Thyroid gland (tissue), 4 donors: ENCODE data around the gene OMP. TPM values are rescaled to one million over a fixed set of nuclear protein-coding genes. Genes with fewer than 3 reads are reported as not detected.

Experiments used
- DNase-seq, 2 donors: peaks; one replicate each; pipeline ENCODE4 v3.0.0-alpha.2; 2019
- H3K27ac ChIP-seq, 3 donors: fragments of 200-600 bp; sonication (generic); 1 replicate in 2 of 3; 2 replicates in 1 of 3; pipeline ENCODE4 v1.5.1; 2016 to 2019; ENCODE audit warnings: mild to moderate bottlenecking in 1 of 3, moderate library complexity in 1 of 3
- H3K27me3 ChIP-seq: fragments of 200-600 bp; sonication (generic); one replicate; pipeline ENCODE4 v1.5.1; 2019
- H3K36me3 ChIP-seq, 2 donors: fragments of 200-600 bp; sonication (generic); one replicate each; pipeline ENCODE4 v1.5.1; 2016 to 2019
- H3K4me1 ChIP-seq, 2 donors: fragments of 200-600 bp; sonication (generic); one replicate each; pipeline ENCODE4 v1.5.1; 2017 to 2019
- H3K4me3 ChIP-seq, 3 donors: fragments of 200-600 bp; sonication (generic); replicated peaks in 1 of 3; 1 replicate in 2 of 3; 2 replicates in 1 of 3; pipeline ENCODE4 v1.5.1; 2016; ENCODE audit warnings: mild to moderate bottlenecking in 1 of 3
- H3K9me3 ChIP-seq: fragments of 200-600 bp; sonication (generic); one replicate; pipeline ENCODE4 v1.5.1; 2017
- POLR2A ChIP-seq, 2 donors: fragments of 450-650 bp; IDR thresholded peaks; one replicate each; pipeline ENCODE4 v1.6.1; 2017; ENCODE audit warnings: antibody characterized with exemption in 2 of 2, mild to moderate bottlenecking in 2 of 2, moderate library complexity in 1 of 2
- WGBS, 2 donors: methylation state at CpG; one replicate each; pipeline ENCODE4 v1.1.5; 2017; 5-methylcytosine and 5-hydroxymethylcytosine counted together
- intact Hi-C: fragments of 100-400 bp; cut with DNase I; formaldehyde crosslinking; loops from one replicate; pipeline ENCODE4 v1.15.1; 2023
- total RNA-seq, 4 donors: library from RNA; depleted of rRNA; stranded (reverse); fragments of >200 nt; gene quantifications; one replicate each; pipeline ENCODE4 v1.2.3, GENCODE V29; 2016
- TF ChIP-seq, protein P1 (sequence below), 6 experiments: fragments of 200-600 bp in 3 of 6; fragments of 450-650 bp in 3 of 6; sonication (generic) in 3 of 6; IDR thresholded peaks; one replicate each; pipeline ENCODE4 v1.5.1; 2016 to 2019; ENCODE audit warnings: antibody characterized with exemption in 6 of 6, mild to moderate bottlenecking in 2 of 6, inconsistent platforms in 1 of 6, moderate library complexity in 1 of 6

OMP gene
- total RNA-seq, 4 donors from 2014 or later: 2.3 TPM; not detected in 3

DNA sequence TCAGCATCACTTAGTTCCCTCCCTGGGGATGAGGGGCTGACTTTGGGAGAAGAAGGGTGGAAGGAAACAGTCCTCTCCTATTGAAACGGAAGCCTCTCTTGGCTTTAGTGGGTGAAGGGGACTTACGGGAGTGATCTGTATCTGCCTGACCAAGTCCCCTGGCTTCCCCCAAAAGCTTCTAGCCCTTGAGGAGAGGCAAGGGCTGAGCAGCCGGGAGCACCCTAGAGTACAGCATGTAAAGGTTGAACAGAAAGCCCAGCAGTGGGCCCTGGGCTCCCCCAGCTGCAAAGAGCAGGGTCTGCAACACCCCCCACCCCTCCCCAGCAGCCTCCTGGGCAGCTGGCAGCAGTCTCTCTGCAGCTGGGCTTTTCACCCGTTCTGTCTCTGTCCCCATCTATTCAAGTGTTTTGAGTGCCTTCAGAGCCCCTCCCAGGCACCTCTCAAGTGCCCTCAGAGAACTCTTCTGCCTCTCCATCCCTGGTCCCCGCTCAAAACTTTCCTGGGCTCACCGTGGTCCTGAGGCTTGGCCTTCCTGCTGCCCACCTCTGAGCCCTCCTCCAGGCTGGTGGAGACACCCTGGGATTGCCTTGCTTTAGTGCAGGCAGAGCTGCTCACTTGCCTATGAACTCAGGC is 33.2 kb upstream of the OMP start:
- Histone ChIP-seq H3K4me1 (peaks cover 4 to 36% of the 10 kb centered on the region in 2 donors), H3K27ac (no peak overlapping the region), H3K36me3 (no peaks in the 10 kb centered on the region), H3K27me3 (no peaks in the 10 kb centered on the region), H3K9me3 (no peaks in the 10 kb centered on the region), H3K4me3 (no peak overlapping the region)
- DNase-seq: no peak
- intact Hi-C loops: no loop called here
- TF ChIP-seq, protein P1, sequence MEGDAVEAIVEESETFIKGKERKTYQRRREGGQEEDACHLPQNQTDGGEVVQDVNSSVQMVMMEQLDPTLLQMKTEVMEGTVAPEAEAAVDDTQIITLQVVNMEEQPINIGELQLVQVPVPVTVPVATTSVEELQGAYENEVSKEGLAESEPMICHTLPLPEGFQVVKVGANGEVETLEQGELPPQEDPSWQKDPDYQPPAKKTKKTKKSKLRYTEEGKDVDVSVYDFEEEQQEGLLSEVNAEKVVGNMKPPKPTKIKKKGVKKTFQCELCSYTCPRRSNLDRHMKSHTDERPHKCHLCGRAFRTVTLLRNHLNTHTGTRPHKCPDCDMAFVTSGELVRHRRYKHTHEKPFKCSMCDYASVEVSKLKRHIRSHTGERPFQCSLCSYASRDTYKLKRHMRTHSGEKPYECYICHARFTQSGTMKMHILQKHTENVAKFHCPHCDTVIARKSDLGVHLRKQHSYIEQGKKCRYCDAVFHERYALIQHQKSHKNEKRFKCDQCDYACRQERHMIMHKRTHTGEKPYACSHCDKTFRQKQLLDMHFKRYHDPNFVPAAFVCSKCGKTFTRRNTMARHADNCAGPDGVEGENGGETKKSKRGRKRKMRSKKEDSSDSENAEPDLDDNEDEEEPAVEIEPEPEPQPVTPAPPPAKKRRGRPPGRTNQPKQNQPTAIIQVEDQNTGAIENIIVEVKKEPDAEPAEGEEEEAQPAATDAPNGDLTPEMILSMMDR (IDR thresholded peaks at IDR 0.05): no peak
- no peak for TF ChIP-seq POLR2A (IDR thresholded peaks at IDR 0.05)
- WGBS, 2 donors: 55 to 70% methylated on average over 6 of the region's 6 CpGs

DNA sequence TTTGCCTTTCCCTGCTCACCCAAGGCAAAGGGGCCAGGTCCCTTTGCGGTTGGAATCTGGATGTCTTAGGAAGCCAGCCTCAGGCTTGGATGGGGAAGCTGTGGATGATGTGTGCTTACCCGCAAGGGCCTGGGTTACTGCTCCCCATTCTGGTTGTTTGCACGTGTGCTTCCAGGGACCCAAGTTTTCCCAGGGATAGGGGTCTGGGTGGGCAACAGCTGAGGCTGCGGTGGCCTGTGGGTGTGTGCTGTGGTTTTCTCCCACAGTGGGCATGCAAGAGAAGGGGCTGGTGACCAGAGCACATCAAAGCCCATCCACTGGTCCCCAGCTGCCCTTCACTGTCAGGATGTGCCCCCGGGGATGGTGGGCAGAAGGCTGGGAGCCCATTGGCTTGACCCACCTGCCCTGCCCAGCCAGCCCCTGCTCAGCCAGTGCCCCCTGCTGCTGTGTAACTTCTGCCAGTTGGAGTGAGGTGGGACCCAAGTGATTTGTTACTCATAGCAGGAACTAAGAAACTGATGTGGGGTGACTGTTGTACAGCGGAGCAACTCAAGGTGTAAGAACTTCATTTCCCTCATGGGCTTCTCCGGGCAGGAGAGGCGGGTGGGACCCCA is 32.6 kb upstream of the OMP start:
- 92 to 97% methylated on average over 2 to 8 of the region's 8 CpGs for WGBS, 2 donors
- no peak overlapping the region for H3K27ac ChIP-seq
- no peaks in the 10 kb centered on the region for H3K9me3 ChIP-seq
- no peaks in the 10 kb centered on the region for H3K36me3 ChIP-seq
- intact Hi-C loops: no loop called here
- DNase-seq: no peak
- no peak overlapping the region for H3K4me3 ChIP-seq
- H3K4me1 ChIP-seq: peaks cover 4 to 40% of the 10 kb centered on the region in 2 donors
- TF ChIP-seq, protein P1 (IDR thresholded peaks at IDR 0.05): no peak
- no peak for TF ChIP-seq POLR2A (IDR thresholded peaks at IDR 0.05)
- H3K27me3 ChIP-seq: no peaks in the 10 kb centered on the region

DNA sequence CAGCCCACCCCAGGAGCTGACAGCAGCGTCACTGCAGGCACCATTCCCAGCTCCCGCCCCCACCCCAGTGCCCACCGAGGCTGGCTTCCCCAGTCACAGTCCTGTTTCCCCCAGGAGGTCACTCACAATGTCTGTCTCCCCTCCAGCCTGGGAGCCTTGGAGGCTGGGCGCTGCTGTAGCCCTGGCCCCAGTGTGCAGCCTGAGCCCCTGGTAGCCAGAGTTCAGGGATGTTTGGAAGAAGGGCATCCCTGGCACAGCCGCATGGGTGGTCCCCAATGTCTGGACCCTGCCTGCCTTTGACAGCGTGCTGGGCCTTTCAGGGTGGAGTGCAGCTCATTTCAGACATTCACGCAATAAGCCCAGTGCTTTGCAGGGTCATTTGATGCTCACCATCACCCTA is 31.6 kb upstream of the OMP start:
- H3K4me1 ChIP-seq: peaks cover 0 to 40% of the 10 kb centered on the region in 2 donors
- DNase-seq: no peak
- H3K4me3 ChIP-seq: no peak overlapping the region
- TF ChIP-seq POLR2A (IDR thresholded peaks at IDR 0.05): no peak
- TF ChIP-seq, protein P1 (IDR thresholded peaks at IDR 0.05): no peak
- no peaks in the 10 kb centered on the region for H3K36me3 ChIP-seq
- H3K9me3 ChIP-seq: no peaks in the 10 kb centered on the region
- no peak overlapping the region for H3K27ac ChIP-seq
- no peaks in the 10 kb centered on the region for H3K27me3 ChIP-seq
- intact Hi-C loops: no loop called here
- WGBS, 2 donors: 90 to 93% methylated on average over 7 of the region's 7 CpGs

DNA sequence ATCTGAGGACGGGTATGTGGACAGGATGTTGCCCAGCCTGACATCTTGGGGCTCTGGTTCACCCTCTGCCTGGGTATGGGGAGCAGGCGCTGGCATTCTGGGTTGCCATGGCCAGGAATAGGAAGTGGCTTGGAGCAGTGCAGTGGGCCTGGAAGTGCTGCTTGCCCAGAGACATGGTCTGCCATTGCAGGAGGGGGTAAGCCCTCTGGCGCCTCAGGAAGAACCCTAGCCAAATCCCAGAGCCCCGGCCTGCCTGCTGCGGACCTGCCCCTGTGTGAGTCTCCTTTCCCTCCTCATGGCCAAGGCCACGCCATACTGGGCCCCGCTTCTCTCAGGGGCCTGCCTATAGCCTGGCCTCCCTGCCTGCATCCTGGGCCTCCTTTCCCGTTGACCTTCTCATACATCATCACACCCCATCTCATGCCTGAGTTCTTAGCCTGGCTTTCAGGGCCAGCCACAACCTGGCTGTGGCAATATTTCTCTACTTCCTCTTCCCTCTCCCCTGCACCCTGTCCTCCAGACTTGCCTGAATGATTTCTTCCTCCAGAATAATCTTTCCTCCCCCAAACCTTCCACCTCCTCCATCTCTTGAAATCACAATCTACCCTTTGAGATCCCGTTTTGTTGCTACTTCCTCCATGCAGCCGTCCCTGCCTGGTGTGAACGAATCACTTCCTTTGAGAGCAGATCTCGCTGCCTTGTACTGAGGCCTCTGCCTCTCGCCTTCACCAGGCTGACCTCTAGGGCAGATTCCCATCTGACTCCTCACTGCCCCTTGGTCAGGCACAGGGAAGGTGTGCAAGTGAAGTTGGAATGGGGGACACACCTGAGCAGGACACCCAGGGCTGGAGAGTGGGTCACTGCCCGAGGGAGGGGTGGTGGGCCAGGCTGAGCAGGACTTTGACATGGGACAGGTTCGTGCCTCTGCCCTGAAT is 30.7 kb upstream of the OMP start:
- H3K9me3 ChIP-seq: no peaks in the 10 kb centered on the region
- peak overlapping the region in 2 of 3 donors; percentile 56 to 67 for H3K27ac ChIP-seq
- WGBS, 2 donors: 78 to 88% methylated on average over 13 to 15 of the region's 15 CpGs
- DNase-seq: no peak
- no peak overlapping the region for H3K4me3 ChIP-seq
- no peaks in the 10 kb centered on the region for H3K36me3 ChIP-seq
- H3K4me1 ChIP-seq: peaks cover 0 to 40% of the 10 kb centered on the region in 2 donors
- intact Hi-C loops: no loop called here
- no peak for TF ChIP-seq POLR2A (IDR thresholded peaks at IDR 0.05)
- TF ChIP-seq, protein P1 (IDR thresholded peaks at IDR 0.05): no peak
- H3K27me3 ChIP-seq: no peaks in the 10 kb centered on the region
